Measurements from ENCODE around the gene OSBPL1A. TPM values are rescaled to one million over a fixed set of nuclear protein-coding genes. Genes with fewer than 3 reads are reported as not detected.

Gene OSBPL1A
- polyA plus RNA-seq, 1 of the 3 experiments (the other 2 are of a cell fraction) = 21.3 TPM

DNA sequence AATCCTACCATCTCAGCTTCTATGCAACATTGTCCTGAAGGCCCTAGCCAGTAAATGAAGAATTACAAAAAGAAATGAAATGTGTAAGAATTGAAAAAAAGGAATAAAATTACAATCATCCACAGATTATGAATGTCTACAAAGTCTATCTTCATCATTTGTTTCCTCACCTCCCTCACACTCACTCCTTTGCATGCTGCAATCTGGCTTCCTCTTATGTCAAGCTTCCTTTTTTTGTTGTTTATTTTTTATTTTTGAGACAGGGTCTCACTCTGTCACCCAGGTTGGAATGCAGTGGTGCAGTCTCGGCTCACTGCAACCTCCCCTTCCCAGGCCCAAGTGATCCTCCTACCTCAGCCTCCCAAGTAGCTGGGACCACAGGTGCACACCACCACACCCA, 129.7 kb downstream of the OSBPL1A start (continued):
- TF ChIP-seq, protein P1, sequence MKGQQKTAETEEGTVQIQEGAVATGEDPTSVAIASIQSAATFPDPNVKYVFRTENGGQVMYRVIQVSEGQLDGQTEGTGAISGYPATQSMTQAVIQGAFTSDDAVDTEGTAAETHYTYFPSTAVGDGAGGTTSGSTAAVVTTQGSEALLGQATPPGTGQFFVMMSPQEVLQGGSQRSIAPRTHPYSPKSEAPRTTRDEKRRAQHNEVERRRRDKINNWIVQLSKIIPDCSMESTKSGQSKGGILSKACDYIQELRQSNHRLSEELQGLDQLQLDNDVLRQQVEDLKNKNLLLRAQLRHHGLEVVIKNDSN (IDR thresholded peaks at IDR 0.05; ENCODE audit: borderline replicate concordance, low read depth) = no peak
- TF ChIP-seq RXRA (IDR thresholded peaks at IDR 0.05; ENCODE audit: borderline replicate concordance, low read depth) (no peak), RAD21 (IDR thresholded peaks at IDR 0.05; ENCODE audit: low read length) (no peak), NRF1 (IDR thresholded peaks at IDR 0.05; ENCODE audit: low read depth, low read length) (no peak), FOXM1 (IDR thresholded peaks at IDR 0.05; ENCODE audit: low read depth) (no peak), JUND (IDR thresholded peaks at IDR 0.05) (no peak), EZH2phosphoT487 (IDR thresholded peaks at IDR 0.05; ENCODE audit: borderline replicate concordance, low read depth) (no peak), TCF12 (IDR thresholded peaks at IDR 0.05) (no peak), TEAD4 (IDR thresholded peaks at IDR 0.05; ENCODE audit: borderline replicate concordance, insufficient read depth) (no peak), GATA2 (CRISPR knock-in tag; IDR thresholded peaks at IDR 0.05) (no peak)

DNA sequence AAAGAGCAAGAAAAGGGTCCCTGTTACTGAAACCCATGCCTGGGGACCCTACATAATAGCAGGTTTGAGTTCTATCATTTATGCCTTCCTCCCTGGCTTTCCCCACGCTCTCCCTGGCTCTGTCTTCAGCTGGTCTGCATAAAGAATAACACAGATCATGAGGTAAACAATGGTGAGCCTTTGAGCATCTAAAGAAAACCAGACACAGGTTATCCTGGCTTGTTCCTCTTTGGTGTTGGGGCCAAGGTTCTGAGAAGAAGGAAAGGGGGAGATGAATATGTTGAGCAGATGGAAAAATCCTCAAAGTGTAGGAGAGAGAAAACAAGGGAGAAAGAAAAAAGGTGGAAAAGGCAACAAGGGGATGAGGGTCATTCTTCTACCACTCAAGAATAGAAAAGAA, 131.5 kb downstream of the OSBPL1A start:
- DNase-seq = no peak
- H3K4me3 ChIP-seq (ENCODE audit: low read depth in 2 of 2, low read length in 1 of 2) = no peak overlapping the region
- H3K4me2 ChIP-seq = no peak overlapping the region
- H3K4me1 ChIP-seq (ENCODE audit: control insufficient read depth in 1 of 2, insufficient read depth in 2 of 2, low read depth in 1 of 2, low read length in 1 of 2) = peaks cover 4 to 7% of the 10 kb centered on the region in 2 experiments; a peak in 2 of 4 replicates
- H3K9ac ChIP-seq = no peak overlapping the region
- no peak overlapping the region for H3K27ac ChIP-seq (ENCODE audit: low read depth in 2 of 2, low read length in 1 of 2)
- H4K20me1 ChIP-seq (ENCODE audit: insufficient read depth) = no peaks in the 10 kb centered on the region
- WGBS (ENCODE audit: low lambda C conversion rate) = 100% methylated on average over 1 of the region's 1 CpG
- POLR2A ChIA-PET = no interaction called here
- CTCF ChIA-PET = no interaction called here
- no peaks in the 10 kb centered on the region for H3K36me3 ChIP-seq (replicated peaks in 1 of 2; ENCODE audit: control insufficient read depth in 1 of 2, insufficient read depth in 2 of 2, low read length in 1 of 2)
- TF ChIP-seq TEAD4 (IDR thresholded peaks at IDR 0.05; ENCODE audit: borderline replicate concordance, insufficient read depth) (no peak), SIN3A (IDR thresholded peaks at IDR 0.05; ENCODE audit: borderline replicate concordance, low read depth, low read length) (no peak), JUND (IDR thresholded peaks at IDR 0.05) (no peak), ELF1 (IDR thresholded peaks at IDR 0.05) (no peak), RFX5 (IDR thresholded peaks at IDR 0.05; ENCODE audit: low read length) (no peak)
- peaks cover 17% of the 10 kb centered on the region for H3F3A ChIP-seq (replicated peaks; ENCODE audit: insufficient read depth)
- H3K27me3 ChIP-seq (ENCODE audit: insufficient read depth) = no peaks in the 10 kb centered on the region
- no peaks in the 10 kb centered on the region for H3K9me2 ChIP-seq
- peaks cover 30% of the 10 kb centered on the region for H3K79me2 ChIP-seq (ENCODE audit: insufficient read depth)
- H3K9me3 ChIP-seq = no peaks in the 10 kb centered on the region
- H2AFZ ChIP-seq (ENCODE audit: low read depth) = no peak overlapping the region

DNA sequence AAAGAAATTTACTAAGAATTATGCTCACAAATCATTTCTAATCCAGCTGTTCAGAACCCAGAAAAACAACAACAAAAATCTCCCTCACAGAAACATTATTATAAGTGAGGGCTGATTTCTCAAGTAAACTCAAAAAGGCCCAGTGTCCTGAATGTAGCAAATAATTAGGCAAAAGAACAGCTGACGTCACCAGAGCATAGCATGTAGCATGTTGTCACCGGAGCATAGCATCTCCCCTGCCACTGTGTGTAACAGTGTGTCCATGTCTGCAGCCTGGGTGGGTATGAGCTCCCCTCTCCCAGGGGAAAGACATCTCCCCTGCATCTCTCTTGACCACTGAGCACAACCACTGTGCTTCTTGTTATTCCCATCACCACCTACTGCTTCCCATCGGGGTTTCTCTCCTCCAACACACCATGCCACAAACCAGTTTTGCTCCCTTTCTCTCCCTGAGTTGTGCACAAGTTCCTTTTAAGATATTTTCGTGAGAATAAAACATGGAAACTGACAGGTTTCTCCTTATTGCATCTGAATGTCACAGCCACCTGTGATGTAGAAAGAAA, 132.0 kb downstream of the OSBPL1A start:
- H3K4me2 ChIP-seq = no peak overlapping the region
- H3K79me2 ChIP-seq (ENCODE audit: insufficient read depth) = peaks cover 30% of the 10 kb centered on the region
- H3K9me2 ChIP-seq = no peaks in the 10 kb centered on the region
- whole genome bisulfite sequencing (ENCODE audit: low lambda C conversion rate) = 93% methylated on average over 4 of the region's 4 CpGs
- DNase-seq = no peak
- no peaks in the 10 kb centered on the region for H3K27me3 ChIP-seq (ENCODE audit: insufficient read depth)
- H4K20me1 ChIP-seq (ENCODE audit: insufficient read depth) = no peaks in the 10 kb centered on the region
- CTCF ChIA-PET = no interaction called here
- peaks cover 4% of the 10 kb centered on the region in 2 experiments; a peak in 2 of 4 replicates for H3K4me1 ChIP-seq (ENCODE audit: control insufficient read depth in 1 of 2, insufficient read depth in 2 of 2, low read depth in 1 of 2, low read length in 1 of 2)
- H3K4me3 ChIP-seq (ENCODE audit: low read depth in 2 of 2, low read length in 1 of 2) = no peak overlapping the region
- H3K36me3 ChIP-seq (replicated peaks in 1 of 2; ENCODE audit: control insufficient read depth in 1 of 2, insufficient read depth in 2 of 2, low read length in 1 of 2) = peaks cover 0 to 2% of the 10 kb centered on the region in 2 experiments
- H2AFZ ChIP-seq (ENCODE audit: low read depth) = no peak overlapping the region
- TF ChIP-seq TCF12 (IDR thresholded peaks at IDR 0.05) (no peak), TAF1 (IDR thresholded peaks at IDR 0.05; ENCODE audit: borderline replicate concordance, low read depth, low read length) (no peak), RAD21 (IDR thresholded peaks at IDR 0.05; ENCODE audit: low read length) (no peak), CHD2 (IDR thresholded peaks at IDR 0.05; ENCODE audit: low read length, partially characterized antibody) (no peak), POLR2AphosphoS5 (IDR thresholded peaks at IDR 0.05; ENCODE audit: low read depth, low read length) (no peak), TEAD4 (IDR thresholded peaks at IDR 0.05; ENCODE audit: borderline replicate concordance, insufficient read depth) (no peak), FOSL2 (IDR thresholded peaks at IDR 0.05; ENCODE audit: borderline replicate concordance, low read depth) (no peak), GABPA (IDR thresholded peaks at IDR 0.05; ENCODE audit: low read depth) (no peak), SIN3A (IDR thresholded peaks at IDR 0.05; ENCODE audit: borderline replicate concordance, low read depth, low read length) (no peak), MXI1 (IDR thresholded peaks at IDR 0.05; ENCODE audit: low read depth, low read length) (no peak), FOXM1 (IDR thresholded peaks at IDR 0.05; ENCODE audit: low read depth) (no peak)
- TF ChIP-seq, protein P1 (IDR thresholded peaks at IDR 0.05; ENCODE audit: borderline replicate concordance, low read depth) = no peak
- TF ChIP-seq, protein P2, sequence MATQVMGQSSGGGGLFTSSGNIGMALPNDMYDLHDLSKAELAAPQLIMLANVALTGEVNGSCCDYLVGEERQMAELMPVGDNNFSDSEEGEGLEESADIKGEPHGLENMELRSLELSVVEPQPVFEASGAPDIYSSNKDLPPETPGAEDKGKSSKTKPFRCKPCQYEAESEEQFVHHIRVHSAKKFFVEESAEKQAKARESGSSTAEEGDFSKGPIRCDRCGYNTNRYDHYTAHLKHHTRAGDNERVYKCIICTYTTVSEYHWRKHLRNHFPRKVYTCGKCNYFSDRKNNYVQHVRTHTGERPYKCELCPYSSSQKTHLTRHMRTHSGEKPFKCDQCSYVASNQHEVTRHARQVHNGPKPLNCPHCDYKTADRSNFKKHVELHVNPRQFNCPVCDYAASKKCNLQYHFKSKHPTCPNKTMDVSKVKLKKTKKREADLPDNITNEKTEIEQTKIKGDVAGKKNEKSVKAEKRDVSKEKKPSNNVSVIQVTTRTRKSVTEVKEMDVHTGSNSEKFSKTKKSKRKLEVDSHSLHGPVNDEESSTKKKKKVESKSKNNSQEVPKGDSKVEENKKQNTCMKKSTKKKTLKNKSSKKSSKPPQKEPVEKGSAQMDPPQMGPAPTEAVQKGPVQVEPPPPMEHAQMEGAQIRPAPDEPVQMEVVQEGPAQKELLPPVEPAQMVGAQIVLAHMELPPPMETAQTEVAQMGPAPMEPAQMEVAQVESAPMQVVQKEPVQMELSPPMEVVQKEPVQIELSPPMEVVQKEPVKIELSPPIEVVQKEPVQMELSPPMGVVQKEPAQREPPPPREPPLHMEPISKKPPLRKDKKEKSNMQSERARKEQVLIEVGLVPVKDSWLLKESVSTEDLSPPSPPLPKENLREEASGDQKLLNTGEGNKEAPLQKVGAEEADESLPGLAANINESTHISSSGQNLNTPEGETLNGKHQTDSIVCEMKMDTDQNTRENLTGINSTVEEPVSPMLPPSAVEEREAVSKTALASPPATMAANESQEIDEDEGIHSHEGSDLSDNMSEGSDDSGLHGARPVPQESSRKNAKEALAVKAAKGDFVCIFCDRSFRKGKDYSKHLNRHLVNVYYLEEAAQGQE (IDR thresholded peaks at IDR 0.05; ENCODE audit: low read depth, low read length) = no peak
- POLR2A ChIA-PET = no interaction called here
- no peak overlapping the region for H3K27ac ChIP-seq (ENCODE audit: low read depth in 2 of 2, low read length in 1 of 2)
- H3F3A ChIP-seq (replicated peaks; ENCODE audit: insufficient read depth) = peaks cover 14% of the 10 kb centered on the region
- H3K9ac ChIP-seq = no peak overlapping the region
- H3K9me3 ChIP-seq = no peaks in the 10 kb centered on the region

Measured in SK-N-SH (cell line).